ENCODE measurements around the gene USP19.

The USP19 gene

DNA sequence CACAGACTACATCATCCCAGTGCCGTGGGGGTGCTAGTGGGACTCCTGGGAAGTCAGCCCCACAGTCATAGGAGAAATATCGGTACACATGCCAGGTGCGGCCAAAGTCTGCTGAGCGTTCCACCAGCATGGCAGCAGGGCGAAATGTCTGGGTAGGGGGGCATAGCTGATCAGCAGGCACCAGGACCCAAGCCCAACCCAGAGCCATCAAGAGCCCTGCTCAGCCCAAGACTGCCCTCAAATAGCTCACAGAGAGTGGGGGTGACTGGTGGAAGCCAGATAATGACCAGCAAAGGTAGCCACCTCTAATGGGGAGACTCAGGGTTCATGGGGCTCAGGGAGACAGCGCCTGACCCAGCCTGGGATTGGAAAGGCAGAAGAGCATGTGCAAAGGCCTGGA lies 11.0 kb upstream of the USP19 start:
- TF ChIP-seq ISL1 (CRISPR knock-in tag; IDR thresholded peaks at IDR 0.05): no peak
- TF ChIP-seq TOX (CRISPR knock-in tag; IDR thresholded peaks at IDR 0.05; ENCODE audit: borderline replicate concordance): no peak
- TF ChIP-seq POU6F1 (CRISPR knock-in tag; IDR thresholded peaks at IDR 0.05; ENCODE audit: borderline replicate concordance, low read depth): no peak
- TF ChIP-seq CREB5 (CRISPR knock-in tag; IDR thresholded peaks at IDR 0.05; ENCODE audit: low read depth): no peak
- TF ChIP-seq, protein P1, sequence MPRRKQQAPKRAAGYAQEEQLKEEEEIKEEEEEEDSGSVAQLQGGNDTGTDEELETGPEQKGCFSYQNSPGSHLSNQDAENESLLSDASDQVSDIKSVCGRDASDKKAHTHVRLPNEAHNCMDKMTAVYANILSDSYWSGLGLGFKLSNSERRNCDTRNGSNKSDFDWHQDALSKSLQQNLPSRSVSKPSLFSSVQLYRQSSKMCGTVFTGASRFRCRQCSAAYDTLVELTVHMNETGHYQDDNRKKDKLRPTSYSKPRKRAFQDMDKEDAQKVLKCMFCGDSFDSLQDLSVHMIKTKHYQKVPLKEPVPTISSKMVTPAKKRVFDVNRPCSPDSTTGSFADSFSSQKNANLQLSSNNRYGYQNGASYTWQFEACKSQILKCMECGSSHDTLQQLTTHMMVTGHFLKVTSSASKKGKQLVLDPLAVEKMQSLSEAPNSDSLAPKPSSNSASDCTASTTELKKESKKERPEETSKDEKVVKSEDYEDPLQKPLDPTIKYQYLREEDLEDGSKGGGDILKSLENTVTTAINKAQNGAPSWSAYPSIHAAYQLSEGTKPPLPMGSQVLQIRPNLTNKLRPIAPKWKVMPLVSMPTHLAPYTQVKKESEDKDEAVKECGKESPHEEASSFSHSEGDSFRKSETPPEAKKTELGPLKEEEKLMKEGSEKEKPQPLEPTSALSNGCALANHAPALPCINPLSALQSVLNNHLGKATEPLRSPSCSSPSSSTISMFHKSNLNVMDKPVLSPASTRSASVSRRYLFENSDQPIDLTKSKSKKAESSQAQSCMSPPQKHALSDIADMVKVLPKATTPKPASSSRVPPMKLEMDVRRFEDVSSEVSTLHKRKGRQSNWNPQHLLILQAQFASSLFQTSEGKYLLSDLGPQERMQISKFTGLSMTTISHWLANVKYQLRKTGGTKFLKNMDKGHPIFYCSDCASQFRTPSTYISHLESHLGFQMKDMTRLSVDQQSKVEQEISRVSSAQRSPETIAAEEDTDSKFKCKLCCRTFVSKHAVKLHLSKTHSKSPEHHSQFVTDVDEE (CRISPR knock-in tag; IDR thresholded peaks at IDR 0.05): no peak
- TF ChIP-seq ZC3H10 (CRISPR knock-in tag; IDR thresholded peaks at IDR 0.05): no peak
- TF ChIP-seq ZFP30 (CRISPR knock-in tag; IDR thresholded peaks at IDR 0.05): no peak
- TF ChIP-seq RARB (CRISPR knock-in tag; IDR thresholded peaks at IDR 0.05): no peak
- TF ChIP-seq ZNF8 (CRISPR knock-in tag; IDR thresholded peaks at IDR 0.05): no peak
- no peak for TF ChIP-seq BACH2 (CRISPR knock-in tag; IDR thresholded peaks at IDR 0.05; ENCODE audit: borderline replicate concordance)
- no peak for TF ChIP-seq ZNF70 (CRISPR knock-in tag; IDR thresholded peaks at IDR 0.05)
- TF ChIP-seq CSDC2 (CRISPR knock-in tag; IDR thresholded peaks at IDR 0.05): no peak
- no peak for TF ChIP-seq OSR1 (CRISPR knock-in tag; IDR thresholded peaks at IDR 0.05)
- TF ChIP-seq GLIS3 (CRISPR knock-in tag; IDR thresholded peaks at IDR 0.05): no peak
- no peak for TF ChIP-seq CSRNP3 (CRISPR knock-in tag; IDR thresholded peaks at IDR 0.05)
- no peak for TF ChIP-seq TCF4 (CRISPR knock-in tag; IDR thresholded peaks at IDR 0.05; ENCODE audit: borderline replicate concordance)
- no peak for TF ChIP-seq PATZ1 (CRISPR knock-in tag; IDR thresholded peaks at IDR 0.05; ENCODE audit: borderline replicate concordance)
- TF ChIP-seq ZNF565 (CRISPR knock-in tag; conservative IDR thresholded peaks at IDR 0.05; ENCODE audit: low read depth): no peak
- no peak for TF ChIP-seq ZFP3 (CRISPR knock-in tag; IDR thresholded peaks at IDR 0.05)
- ATAC-seq: no peak

DNA sequence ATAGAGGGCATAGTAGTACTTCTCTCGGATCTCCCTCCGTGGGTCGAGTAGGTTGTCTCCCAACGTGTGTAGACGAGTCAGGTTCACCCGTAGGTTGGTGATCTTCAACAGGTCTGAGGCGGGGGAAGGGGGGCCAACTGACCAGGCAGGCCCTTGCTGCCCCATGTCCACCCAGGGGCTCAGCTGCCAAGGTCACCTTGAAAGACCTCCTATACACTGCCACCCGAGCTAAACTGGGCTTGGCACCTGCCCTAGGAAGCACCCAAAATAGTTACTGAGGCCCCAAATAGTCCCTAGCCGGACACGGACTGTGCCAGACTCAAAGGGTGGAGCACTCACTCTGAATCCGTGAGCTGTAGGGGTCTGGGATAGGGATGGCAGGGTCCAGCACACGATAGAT lies 10.4 kb upstream of the USP19 start:
- no peak for TF ChIP-seq CSRNP3 (CRISPR knock-in tag; IDR thresholded peaks at IDR 0.05)
- no peak for TF ChIP-seq ISL1 (CRISPR knock-in tag; IDR thresholded peaks at IDR 0.05)
- no peak for TF ChIP-seq ZC3H10 (CRISPR knock-in tag; IDR thresholded peaks at IDR 0.05)
- TF ChIP-seq GLIS3 (CRISPR knock-in tag; IDR thresholded peaks at IDR 0.05): no peak
- TF ChIP-seq CSDC2 (CRISPR knock-in tag; IDR thresholded peaks at IDR 0.05): no peak
- no peak for TF ChIP-seq ZFP3 (CRISPR knock-in tag; IDR thresholded peaks at IDR 0.05)
- TF ChIP-seq OSR1 (CRISPR knock-in tag; IDR thresholded peaks at IDR 0.05): no peak
- no peak for TF ChIP-seq PPARA (CRISPR knock-in tag; IDR thresholded peaks at IDR 0.05; ENCODE audit: borderline replicate concordance)
- TF ChIP-seq POU6F1 (CRISPR knock-in tag; IDR thresholded peaks at IDR 0.05; ENCODE audit: borderline replicate concordance, low read depth): no peak
- no peak for TF ChIP-seq BACH2 (CRISPR knock-in tag; IDR thresholded peaks at IDR 0.05; ENCODE audit: borderline replicate concordance)
- no peak for TF ChIP-seq SNAI2 (CRISPR knock-in tag; IDR thresholded peaks at IDR 0.05)
- TF ChIP-seq RARB (CRISPR knock-in tag; IDR thresholded peaks at IDR 0.05): no peak
- no peak for TF ChIP-seq TOX (CRISPR knock-in tag; IDR thresholded peaks at IDR 0.05; ENCODE audit: borderline replicate concordance)
- no peak for TF ChIP-seq PATZ1 (CRISPR knock-in tag; IDR thresholded peaks at IDR 0.05; ENCODE audit: borderline replicate concordance)
- no peak for TF ChIP-seq CREB5 (CRISPR knock-in tag; IDR thresholded peaks at IDR 0.05; ENCODE audit: low read depth)
- no peak for ATAC-seq

All from SK-N-SH treated with all-trans-retinoic acid at 6 μM for 48 hours (cell line).